H9 (cell line): Measurements from ENCODE around the gene PTPRJ. TPM values are rescaled to one million over a fixed set of nuclear protein-coding genes. Genes with fewer than 3 reads are reported as not detected.

Experiments used
- DNase-seq: peaks from one replicate; pipeline ENCODE4 v3.0.0-alpha.2; 2017
- H2AFZ ChIP-seq: one replicate; pipeline ENCODE4 v1.6.1; 2013; ENCODE audit warnings: mild to moderate bottlenecking, low read length, control low read depth, moderate library complexity
- H2AK5ac ChIP-seq: 2 replicates; pipeline ENCODE4 v1.6.1; 2013; ENCODE audit warnings: low read length, control low read depth, mixed read lengths; ENCODE audit not compliant: insufficient read length
- H2BK120ac ChIP-seq: one replicate; pipeline ENCODE4 v1.6.1; 2013; ENCODE audit warnings: low read depth, mild to moderate bottlenecking, low read length, control low read depth, inconsistent platforms; ENCODE audit not compliant: poor library complexity, severe bottlenecking
- H2BK12ac ChIP-seq: 2 replicates; pipeline ENCODE4 v1.6.1; 2013; ENCODE audit warnings: low read length, control low read depth, mixed read lengths, low read depth; ENCODE audit not compliant: insufficient read length
- H2BK15ac ChIP-seq: 2 replicates; pipeline ENCODE4 v1.6.1; 2013; ENCODE audit warnings: low read depth, low read length, control low read depth
- H2BK20ac ChIP-seq: one replicate; pipeline ENCODE4 v1.6.1; 2013; ENCODE audit warnings: low read depth, mild to moderate bottlenecking, low read length, control low read depth, inconsistent platforms; ENCODE audit not compliant: poor library complexity, severe bottlenecking
- H2BK5ac ChIP-seq: 2 replicates; pipeline ENCODE4 v1.6.1; 2013; ENCODE audit warnings: low read length, control low read depth, mixed read lengths; ENCODE audit not compliant: insufficient read length
- H3K14ac ChIP-seq: 2 replicates; pipeline ENCODE4 v1.6.1; 2013; ENCODE audit warnings: low read length, control low read depth; ENCODE audit not compliant: insufficient read depth
- H3K18ac ChIP-seq: 2 replicates; pipeline ENCODE4 v1.6.1; 2013; ENCODE audit warnings: low read depth, mild to moderate bottlenecking, mixed read lengths, low read length, control low read depth; ENCODE audit not compliant: insufficient read length
- H3K23ac ChIP-seq: 2 replicates; pipeline ENCODE4 v1.6.1; 2013; ENCODE audit warnings: low read length, control low read depth, mixed read lengths, low read depth; ENCODE audit not compliant: insufficient read length
- H3K23me2 ChIP-seq: 2 replicates; pipeline ENCODE4 v1.6.1; 2013; ENCODE audit warnings: low read depth, mild to moderate bottlenecking, mixed read lengths, low read length, control low read depth; ENCODE audit not compliant: insufficient read length, poor library complexity, severe bottlenecking
- H3K27ac ChIP-seq: 2 replicates; pipeline ENCODE4 v1.5.1; 2013; ENCODE audit warnings: low read length, control low read depth, mixed read lengths, low read depth; ENCODE audit not compliant: insufficient read length
- H3K27me3 ChIP-seq: 2 replicates; pipeline ENCODE4 v1.6.1; 2013; ENCODE audit warnings: low read length, control low read depth, inconsistent platforms; ENCODE audit not compliant: insufficient read depth
- H3K4ac ChIP-seq: 2 replicates; pipeline ENCODE4 v1.6.1; 2013; ENCODE audit warnings: low read depth, mild to moderate bottlenecking, control low read depth, inconsistent platforms, low read length, moderate library complexity
- H3K4me1 ChIP-seq: 2 replicates; pipeline ENCODE4 v1.6.1; 2013; ENCODE audit warnings: low read length, control low read depth, inconsistent platforms; ENCODE audit not compliant: insufficient read depth
- H3K4me2 ChIP-seq: 2 replicates; pipeline ENCODE4 v1.6.1; 2013; ENCODE audit warnings: low read length, control low read depth, mixed read lengths; ENCODE audit not compliant: insufficient read length, insufficient read depth
- H3K56ac ChIP-seq: 2 replicates; pipeline ENCODE4 v1.6.1; 2013; ENCODE audit warnings: low read depth, mild to moderate bottlenecking, mixed read lengths, low read length, control low read depth; ENCODE audit not compliant: insufficient read length
- H3K79me1 ChIP-seq: 2 replicates; pipeline ENCODE4 v1.6.1; 2013; ENCODE audit warnings: low read depth, mild to moderate bottlenecking, moderate library complexity, low read length, control low read depth, inconsistent platforms; ENCODE audit not compliant: insufficient read depth, poor library complexity, severe bottlenecking
- H3K79me2 ChIP-seq: 2 replicates; pipeline ENCODE4 v1.6.1; 2013; ENCODE audit warnings: low read length, control low read depth, inconsistent platforms; ENCODE audit not compliant: insufficient read depth
- H3K9ac ChIP-seq: 2 replicates; pipeline ENCODE4 v1.6.1; 2013; ENCODE audit warnings: low read length, control low read depth, mixed read lengths; ENCODE audit not compliant: insufficient read length; ENCODE audit errors: extremely low read depth
- H3K9me3 ChIP-seq: one replicate; pipeline ENCODE4 v1.6.1; 2013; ENCODE audit warnings: low read depth, low read length, inconsistent platforms; ENCODE audit not compliant: control insufficient read depth
- H3T11ph ChIP-seq: one replicate; pipeline ENCODE4 v1.6.1; 2013; ENCODE audit warnings: mild to moderate bottlenecking, low read length, control low read depth, inconsistent platforms
- H4K20me1 ChIP-seq: one replicate; pipeline ENCODE4 v1.6.1; 2013; ENCODE audit not compliant: control insufficient read depth, insufficient read length, insufficient read depth
- H4K5ac ChIP-seq: 2 replicates; pipeline ENCODE4 v1.6.1; 2013; ENCODE audit warnings: low read depth, mild to moderate bottlenecking, mixed read lengths, low read length, control low read depth; ENCODE audit not compliant: insufficient read length
- H4K8ac ChIP-seq: replicated peaks from 2 replicates; pipeline ENCODE4 v1.6.1; 2013; ENCODE audit warnings: low read length, control low read depth, mixed read lengths, low read depth; ENCODE audit not compliant: insufficient read length
- H4K91ac ChIP-seq: 2 replicates; pipeline ENCODE4 v1.6.1; 2013; ENCODE audit warnings: low read depth, mild to moderate bottlenecking, moderate library complexity, mixed read lengths, low read length, control low read depth; ENCODE audit not compliant: insufficient read length
- H3K27ac Mint-ChIP-seq, 3 experiments: 2 replicates in 2 of 3; 3 replicates in 1 of 3; pipeline ENCODE4 v1.8.0; 2020 to 2021; ENCODE audit warnings: mixed read lengths in 3 of 3, mild to moderate bottlenecking in 1 of 3, moderate library complexity in 1 of 3
- H3K27me3 Mint-ChIP-seq: 2 replicates; pipeline ENCODE4 v1.8.0; 2021; ENCODE audit warnings: low read depth, mild to moderate bottlenecking, moderate library complexity, mixed read lengths
- H3K36me3 Mint-ChIP-seq, 3 experiments: 2 replicates in 2 of 3; 3 replicates in 1 of 3; pipeline ENCODE4 v1.8.0; 2020 to 2021; ENCODE audit warnings: low read depth in 3 of 3, mixed read lengths in 3 of 3; ENCODE audit not compliant: insufficient read depth in 1 of 3
- H3K4me1 Mint-ChIP-seq, 2 experiments: 2 replicates each; pipeline ENCODE4 v1.8.0; 2020; ENCODE audit warnings: mixed read lengths in 2 of 2
- H3K4me3 Mint-ChIP-seq, 2 experiments: 2 replicates in 1 of 2; 3 replicates in 1 of 2; pipeline ENCODE4 v1.8.0; 2020 to 2021; ENCODE audit warnings: mild to moderate bottlenecking in 2 of 2, mixed read lengths in 2 of 2, moderate library complexity in 1 of 2
- H3K9me3 Mint-ChIP-seq, 2 experiments: 2 replicates in 1 of 2; 3 replicates in 1 of 2; pipeline ENCODE4 v1.8.0; 2020; ENCODE audit warnings: mild to moderate bottlenecking in 2 of 2, mixed read lengths in 2 of 2, moderate library complexity in 1 of 2
- CTCF ChIP-seq: fragments of 200-600 bp; sonication (generic); conservative IDR thresholded peaks from 3 replicates; pipeline ENCODE4 v1.8.0; 2021; ENCODE audit warnings: antibody characterized with exemption, mild to moderate bottlenecking
- WGBS: extraction: QIAGEN DNeasy Blood & Tissue Kit; methylation state at CpG from one replicate; pipeline ENCODE4 v1.1.7; 2013; ENCODE audit warnings: missing lambda C conversion rate, low lambda C conversion rate, mixed read lengths; ENCODE audit not compliant: insufficient read length; ENCODE audit errors: extremely low coverage; 5-methylcytosine and 5-hydroxymethylcytosine counted together
- total RNA-seq: library from RNA; stranded (reverse); gene quantifications from 2 replicates; pipeline ENCODE4 v1.2.1, GENCODE V29; 2021

The PTPRJ gene
- total RNA-seq, 1 experiment from 2014 or later, result 10.6 TPM

DNA sequence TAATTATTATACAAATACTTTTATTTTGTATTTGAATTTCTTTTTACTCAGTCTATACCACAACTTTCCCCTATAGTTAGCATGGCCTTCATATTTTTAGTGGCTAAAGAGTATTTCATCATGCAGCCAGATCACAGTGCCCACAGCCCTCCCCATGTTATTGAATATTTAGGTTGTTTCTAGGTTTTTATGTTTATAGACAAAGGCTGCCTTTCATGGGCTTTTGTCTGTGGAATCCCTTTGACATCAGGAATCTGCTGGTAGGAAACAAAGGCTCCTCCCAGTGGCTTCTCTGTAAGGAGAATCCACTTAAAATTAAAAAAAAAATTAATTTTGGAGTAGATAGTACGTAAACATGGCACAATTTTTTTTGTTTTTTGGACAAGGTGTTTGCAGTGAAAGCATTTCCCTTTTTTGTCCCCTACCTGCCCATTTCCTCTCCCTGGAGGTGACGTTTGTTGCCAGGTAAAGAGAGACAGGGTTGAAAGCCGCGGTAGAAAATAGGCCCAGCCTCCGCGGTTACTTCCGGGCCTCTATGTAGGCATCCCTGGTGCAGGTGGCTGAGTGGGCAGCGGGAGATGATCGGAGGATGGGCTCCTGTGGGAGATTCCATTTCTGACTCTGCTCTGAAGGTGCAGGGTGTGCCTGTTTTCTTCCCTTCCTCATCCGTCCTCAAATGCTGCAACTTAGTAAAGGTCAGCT is 154.0 kb downstream of the PTPRJ start:
- Histone ChIP-seq H4K91ac (no peak overlapping the region), H3K14ac (no peak overlapping the region), H2BK120ac (no peak overlapping the region), H3K18ac (no peak overlapping the region), H3K79me1 (no peaks in the 10 kb centered on the region), H2AFZ (no peak overlapping the region), H3K23ac (no peak overlapping the region), H4K5ac (no peak overlapping the region), H2BK20ac (no peak overlapping the region), H3K9me3 (no peaks in the 10 kb centered on the region), H3K56ac (no peak overlapping the region), H3K79me2 (no peaks in the 10 kb centered on the region), H3K4ac (no peak overlapping the region), H2BK15ac (no peak overlapping the region), H3K23me2 (no peaks in the 10 kb centered on the region), H3K4me1 (no peaks in the 10 kb centered on the region), H3K4me2 (no peak overlapping the region), H2BK5ac (no peak overlapping the region), H3T11ph (no peak overlapping the region), H3K9ac (no peak overlapping the region), H2BK12ac (no peak overlapping the region), H2AK5ac (no peak overlapping the region), H3K27me3 (no peaks in the 10 kb centered on the region), H4K20me1 (peaks cover 3% of the 10 kb centered on the region), H4K8ac (no peak overlapping the region), H3K27ac (no peak overlapping the region)
- Mint-ChIP-seq H3K36me3 (peaks cover 6 to 8% (median 6%) of the 10 kb centered on the region in 3 experiments; a peak in 6 of 7 replicates), H3K9me3 (no peaks in the 10 kb centered on the region), H3K4me3 (no peak overlapping the region), H3K27me3 (no peaks in the 10 kb centered on the region), H3K4me1 (peaks cover 10 to 13% of the 10 kb centered on the region in 2 experiments), H3K27ac (peak overlapping the region in 2 of 3 experiments; percentile 55 to 94; a peak in 4 of 7 replicates)
- WGBS, result no CpG with 5 or more reads among the region's 10 CpGs
- no peak for DNase-seq
- TF ChIP-seq CTCF, result no peak
